PC-9 (cell line): Measurements from ENCODE around the gene ZBTB49. TPM values are rescaled to one million over a fixed set of nuclear protein-coding genes. Genes with fewer than 3 reads are reported as not detected.

ENCODE experiments used
- BruUV-seq: library from RNA; stranded (reverse); fragments of 400-500 nt; replicated peaks from 2 replicates; lab custom pipeline; 2021; lab: Mats Ljungman, UMichigan
- CTCF ChIA-PET: fragments of 300-600 bp; sonication (Branson Sonifier 250); formaldehyde crosslinking; loops from one replicate; lab custom pipeline; 2022; ENCODE audit warnings: antibody characterized with exemption; lab: Charles Lee
- POLR2A ChIA-PET: fragments of 300-600 bp; sonication (Branson Sonifier 250); formaldehyde crosslinking; loops from one replicate; lab custom pipeline; 2022; ENCODE audit warnings: antibody characterized with exemption; ENCODE audit not compliant: unreplicated experiment; lab: Charles Lee
- DNase-seq, 2 experiments: peaks; one replicate each; pipeline versions ENCODE4 v3.0.0 to v3.0.0-alpha.2; 2015 to 2022; ENCODE audit warnings: mixed read lengths in 1 of 2
- H2AFZ ChIP-seq: fragments of 200-600 bp; sonication (generic); 2 replicates; pipeline ENCODE4 v1.8.1; 2017; ENCODE audit warnings: antibody characterized with exemption
- H3F3A ChIP-seq: fragments of 200-600 bp; sonication (generic); 2 replicates; pipeline ENCODE4 v1.8.1; 2017; ENCODE audit warnings: antibody characterized with exemption, mild to moderate bottlenecking, low read depth; ENCODE audit not compliant: insufficient read depth
- H3K27ac ChIP-seq: fragments of 200-600 bp; sonication (generic); 2 replicates; pipeline ENCODE4 v1.6.1; 2016; ENCODE audit warnings: mixed run types
- H3K27me3 ChIP-seq: fragments of 200-600 bp; sonication (generic); 2 replicates; pipeline ENCODE4 v1.6.1; 2016; ENCODE audit warnings: low read depth, mixed run types; ENCODE audit not compliant: insufficient read depth
- H3K36me3 ChIP-seq: fragments of 200-600 bp; sonication (generic); 2 replicates; pipeline ENCODE4 v1.6.1; 2016; ENCODE audit warnings: low read depth, mixed run types
- H3K4me1 ChIP-seq: fragments of 200-600 bp; sonication (generic); replicated peaks from 2 replicates; pipeline ENCODE4 v1.6.1; 2016; ENCODE audit warnings: mixed run types; ENCODE audit not compliant: insufficient read depth
- H3K4me2 ChIP-seq: fragments of 200-600 bp; sonication (generic); 2 replicates; pipeline ENCODE4 v1.6.1; 2017; ENCODE audit warnings: mixed run types
- H3K4me3 ChIP-seq: fragments of 200-600 bp; sonication (generic); 2 replicates; pipeline ENCODE4 v1.6.1; 2016; ENCODE audit warnings: mixed run types
- H3K79me2 ChIP-seq: fragments of 200-600 bp; sonication (generic); 2 replicates; pipeline ENCODE4 v1.6.1; 2017; ENCODE audit warnings: low read depth, mixed run types
- H3K9me2 ChIP-seq: fragments of 200-600 bp; sonication (generic); 2 replicates; pipeline ENCODE4 v1.8.1; 2017; ENCODE audit warnings: mild to moderate bottlenecking; ENCODE audit not compliant: insufficient read depth
- H3K9me3 ChIP-seq: fragments of 200-600 bp; sonication (generic); 2 replicates; pipeline ENCODE4 v1.8.1; 2016; ENCODE audit warnings: low read depth; ENCODE audit not compliant: insufficient read depth
- H4K20me1 ChIP-seq: fragments of 200-600 bp; sonication (generic); 2 replicates; pipeline ENCODE4 v1.8.1; 2017; ENCODE audit not compliant: insufficient read depth
- CTCF ChIP-seq: fragments of 200-600 bp; sonication (generic); conservative IDR thresholded peaks from 2 replicates; pipeline ENCODE4 v1.6.1; 2017; ENCODE audit warnings: mixed run types, antibody characterized with exemption, mild to moderate bottlenecking, moderate library complexity
- EZH2 ChIP-seq: fragments of 200-600 bp; sonication (generic); IDR thresholded peaks from 2 replicates; pipeline ENCODE4 v1.8.0; 2017; ENCODE audit warnings: antibody characterized with exemption, low read depth
- intact Hi-C: fragments of 100-400 bp; cut with micrococcal nuclease; formaldehyde crosslinking; loops from one replicate; pipeline ENCODE4 v1.10.0; 2022; ENCODE audit not compliant: unreplicated experiment
- total RNA-seq: library from RNA; stranded (reverse); gene quantifications from 2 replicates; pipeline ENCODE4 v1.2.3, GENCODE V29; 2021

The ZBTB49 gene
- total RNA-seq, 1 experiment from 2014 or later, result 5.3 TPM

- Histone ChIP-seq H3K4me2 (no peak overlapping the region; the same call in 1 of the 2 replicates), H3K9me3 (no peaks in the 10 kb centered on the region), H3K9me2 (no peaks in the 10 kb centered on the region), H3K4me1 (peaks cover 12% of the 10 kb centered on the region), H3K79me2 (peaks cover 56% of the 10 kb centered on the region), H3F3A (no peaks in the 10 kb centered on the region), H3K27me3 (no peaks in the 10 kb centered on the region), H3K4me3 (no peak overlapping the region), H4K20me1 (no peaks in the 10 kb centered on the region), H3K27ac (no peak overlapping the region), H2AFZ (no peak overlapping the region), H3K36me3 (no peaks in the 10 kb centered on the region)
- POLR2A ChIA-PET, result no interaction called here
- TF ChIP-seq CTCF, result no peak
- no peak for TF ChIP-seq EZH2
- CTCF ChIA-PET, result no interaction called here
- intact Hi-C loops, result no loop called here
- no peak for DNase-seq
- BruUV-seq, result no TSS peak
These were observed 2.0 kb upstream of the ZBTB49 start for GRCh38 chr4:4288098-4288497.

GRCh38 chr4:4289055-4289454, 996 bp upstream of the ZBTB49 start:
- POLR2A ChIA-PET, result no interaction called here
- no peaks in the 10 kb centered on the region for H3K9me3 ChIP-seq
- no peaks in the 10 kb centered on the region for H4K20me1 ChIP-seq
- peaks cover 12% of the 10 kb centered on the region for H3K4me1 ChIP-seq
- intact Hi-C loops, result no loop called here
- no peaks in the 10 kb centered on the region for H3K36me3 ChIP-seq
- peak overlapping the region; percentile 72; the same call in 1 of the 2 replicates for H2AFZ ChIP-seq
- CTCF ChIA-PET, result no interaction called here
- no TSS peak for BruUV-seq
- H3K27ac ChIP-seq, result no peak overlapping the region
- no peaks in the 10 kb centered on the region for H3K9me2 ChIP-seq
- H3K4me3 ChIP-seq, result peak overlapping the region; percentile 73
- H3F3A ChIP-seq, result no peaks in the 10 kb centered on the region
- H3K79me2 ChIP-seq, result peaks cover 65% of the 10 kb centered on the region
- no peaks in the 10 kb centered on the region for H3K27me3 ChIP-seq
- peak overlapping the region; percentile 90 for H3K4me2 ChIP-seq
- no peak for DNase-seq
- TF ChIP-seq EZH2 (no peak), CTCF (no peak)

- CTCF ChIA-PET, result no interaction called here
- no peaks in the 10 kb centered on the region for H4K20me1 ChIP-seq
- BruUV-seq, result TSS peak; percentile 70
These were observed 482 bp upstream of the ZBTB49 start for GRCh38 chr4:4289597-4289940.

More at GRCh38 chr4:4289597-4289940, 482 bp upstream of the ZBTB49 start:
- POLR2A ChIA-PET, result interaction anchor here (0.6 kb wide), 1 partner anchor 809 kb away, joined by 3 read pairs; no protein-coding TSS in a partner anchor
- H2AFZ ChIP-seq, result peak overlapping the region; percentile 72
- peaks cover 65% of the 10 kb centered on the region for H3K79me2 ChIP-seq
- H3K4me2 ChIP-seq, result peak overlapping the region; percentile 90
- no peaks in the 10 kb centered on the region for H3K9me3 ChIP-seq
- no peak overlapping the region for H3K27ac ChIP-seq
- H3K9me2 ChIP-seq, result no peaks in the 10 kb centered on the region
- H3K4me3 ChIP-seq, result peak overlapping the region; percentile 73
- TF ChIP-seq CTCF (no peak), EZH2 (no peak)
- intact Hi-C loops, result no loop called here
- no peaks in the 10 kb centered on the region for H3K27me3 ChIP-seq
- no peaks in the 10 kb centered on the region for H3F3A ChIP-seq
- H3K4me1 ChIP-seq, result peaks cover 12% of the 10 kb centered on the region
- no peak for DNase-seq
- no peaks in the 10 kb centered on the region for H3K36me3 ChIP-seq
